CD4-positive, alpha-beta T cell treated with Interleukin-15 for 4 hours (primary cell): ENCODE measurements around the gene RTN4RL1.

Experiments
- DNase-seq: peaks from one replicate; pipeline ENCODE4 v3.0.0-alpha.2; 2020; ENCODE audit warnings: low spot score

The RTN4RL1 gene

GRCh38 chr17:1948517-1948825 lies 76.7 kb downstream of the RTN4RL1 start:
- DNase-seq = no peak

- DNase-seq = no peak
These were observed 77.2 kb downstream of the RTN4RL1 start for GRCh38 chr17:1947743-1948516.

- no peak for DNase-seq
These were observed 77.8 kb downstream of the RTN4RL1 start for GRCh38 chr17:1947229-1947742.

GRCh38 chr17:1946021-1946932 lies 78.9 kb downstream of the RTN4RL1 start:
- DNase-seq = no peak

GRCh38 chr17:1945621-1946020 lies 79.5 kb downstream of the RTN4RL1 start:
- no peak for DNase-seq

- no peak for DNase-seq
These were observed 81.7 kb downstream of the RTN4RL1 start for GRCh38 chr17:1943436-1943831.

- no peak for DNase-seq
These were observed 82.3 kb downstream of the RTN4RL1 start for GRCh38 chr17:1942666-1943435.

GRCh38 chr17:1942066-1942365 lies 83.1 kb downstream of the RTN4RL1 start:
- no peak for DNase-seq

- DNase-seq = no peak
These were observed 83.7 kb downstream of the RTN4RL1 start for GRCh38 chr17:1941272-1942065.

- DNase-seq = no peak
These were observed 84.3 kb downstream of the RTN4RL1 start for GRCh38 chr17:1940810-1941185.

GRCh38 chr17:1939981-1940809 lies 84.9 kb downstream of the RTN4RL1 start:
- DNase-seq = no peak

- no peak for DNase-seq
These were observed 87.7 kb downstream of the RTN4RL1 start for GRCh38 chr17:1937461-1937860.

- no peak for DNase-seq
These were observed 88.4 kb downstream of the RTN4RL1 start for GRCh38 chr17:1936766-1937165.

GRCh38 chr17:1934901-1935300 lies 90.2 kb downstream of the RTN4RL1 start:
- no peak for DNase-seq

GRCh38 chr17:1933875-1934715 lies 91.0 kb downstream of the RTN4RL1 start:
- DNase-seq = no peak

- DNase-seq = no peak
These were observed 93.1 kb downstream of the RTN4RL1 start for GRCh38 chr17:1931844-1932579.

- DNase-seq = no peak
These were observed 94.8 kb downstream of the RTN4RL1 start for GRCh38 chr17:1930337-1930645.

GRCh38 chr17:1928976-1929375 lies 96.2 kb downstream of the RTN4RL1 start:
- DNase-seq = no peak

- no peak for DNase-seq
These were observed 104.2 kb downstream of the RTN4RL1 start for GRCh38 chr17:1920948-1921351.
